ENCODE measurements around the gene MTHFSD.
A peak's percentile ranks its signal among the peaks of the same experiment; 100 is the strongest.

Gene MTHFSD

GRCh38 chr16:86575754-86576557 is 20.9 kb upstream of the MTHFSD start:
- peak; percentile 82 for TF ChIP-seq CTCF (IDR thresholded peaks at IDR 0.05; ENCODE audit: low read depth, low read length)
- peak; percentile 79 for DNase-seq (ENCODE audit: extremely low read depth, low read depth)

GRCh38 chr16:86575095-86575685 is 20.2 kb upstream of the MTHFSD start:
- no peak for DNase-seq (ENCODE audit: extremely low read depth, low read depth)
- TF ChIP-seq CTCF (IDR thresholded peaks at IDR 0.05; ENCODE audit: low read depth, low read length), result no peak

- no peak for TF ChIP-seq CTCF (IDR thresholded peaks at IDR 0.05; ENCODE audit: low read depth, low read length)
Measured at GRCh38 chr16:86574646-86575045, 19.6 kb upstream of the MTHFSD start.

GRCh38 chr16:86573646-86574508 is 18.8 kb upstream of the MTHFSD start:
- DNase-seq (ENCODE audit: extremely low read depth, low read depth), result no peak
- TF ChIP-seq CTCF (IDR thresholded peaks at IDR 0.05; ENCODE audit: low read depth, low read length), result no peak

More at GRCh38 chr16:86574646-86575045, 19.6 kb upstream of the MTHFSD start:
- no peak for DNase-seq (ENCODE audit: extremely low read depth, low read depth)

- TF ChIP-seq CTCF (IDR thresholded peaks at IDR 0.05; ENCODE audit: low read depth, low read length), result no peak
- DNase-seq (ENCODE audit: extremely low read depth, low read depth), result no peak
Measured at GRCh38 chr16:86573215-86573614, 18.2 kb upstream of the MTHFSD start.

GRCh38 chr16:86572606-86573005 is 17.6 kb upstream of the MTHFSD start:
- TF ChIP-seq CTCF (IDR thresholded peaks at IDR 0.05; ENCODE audit: low read depth, low read length), result no peak
- no peak for DNase-seq (ENCODE audit: extremely low read depth, low read depth)
